ENCODE measurements around the gene SLC22A5. TPM values are rescaled to one million over a fixed set of nuclear protein-coding genes. Genes with fewer than 3 reads are reported as not detected.

SLC22A5 gene
- total and polyA plus RNA-seq, 3 donors from 2014 or later, result 9.5 to 11.9 (median 11.8) TPM

- WGBS, 2 donors, result 46% methylated on average over 8 of the region's 8 CpGs
- no peak overlapping the region for H3K4me3 ChIP-seq
- no peaks in the 10 kb centered on the region for H3K27me3 ChIP-seq
- TF ChIP-seq CTCF (IDR thresholded peaks at IDR 0.05) (no peak), POLR2A (IDR thresholded peaks at IDR 0.05) (no peak)
- DNase-seq, result peak; percentile 26
- intact Hi-C loops (cut with DNase I; ENCODE audit: low total_unique reads), result loop anchor here (5.0 kb wide), 1 partner anchor 109 kb away; no protein-coding TSS in a partner anchor
- no peaks in the 10 kb centered on the region for H3K9me3 ChIP-seq
- H3K36me3 ChIP-seq (ENCODE audit: low read depth, missing control alignments), result no peaks in the 10 kb centered on the region
- H3K4me1 ChIP-seq, result peaks cover 30% of the 10 kb centered on the region
- peak overlapping the region in 1 of 2 donors; percentile 66 for H3K27ac ChIP-seq
Observed at GRCh38 chr5:132388244-132389050, 18.9 kb downstream of the SLC22A5 start.

GRCh38 chr5:132389051-132389331 lies 19.5 kb downstream of the SLC22A5 start:
- H3K36me3 ChIP-seq (ENCODE audit: low read depth, missing control alignments), result no peaks in the 10 kb centered on the region
- intact Hi-C loops (cut with DNase I; ENCODE audit: low total_unique reads), result loop anchor here (5.0 kb wide), 1 partner anchor 108 kb away; no protein-coding TSS in a partner anchor
- no peak overlapping the region for H3K4me3 ChIP-seq
- peaks cover 30% of the 10 kb centered on the region for H3K4me1 ChIP-seq
- WGBS, 2 donors, result 86 to 88% methylated on average over 1 of the region's 1 CpG
- DNase-seq, result no peak
- no peaks in the 10 kb centered on the region for H3K27me3 ChIP-seq
- TF ChIP-seq CTCF (IDR thresholded peaks at IDR 0.05), result no peak
- TF ChIP-seq POLR2A (IDR thresholded peaks at IDR 0.05), result no peak
- H3K27ac ChIP-seq, result peak overlapping the region in 1 of 2 donors; percentile 66
- H3K9me3 ChIP-seq, result no peaks in the 10 kb centered on the region

GRCh38 chr5:132389585-132390286 lies 20.2 kb downstream of the SLC22A5 start:
- no peak for TF ChIP-seq CTCF (IDR thresholded peaks at IDR 0.05)
- TF ChIP-seq POLR2A (IDR thresholded peaks at IDR 0.05), result no peak
- Histone ChIP-seq H3K27ac (no peak overlapping the region), H3K4me3 (no peak overlapping the region), H3K4me1 (peaks cover 30% of the 10 kb centered on the region), H3K9me3 (no peaks in the 10 kb centered on the region), H3K27me3 (no peaks in the 10 kb centered on the region), H3K36me3 (ENCODE audit: low read depth, missing control alignments) (no peaks in the 10 kb centered on the region)
- 93 to 100% methylated on average over 9 to 10 of the region's 10 CpGs for WGBS, 2 donors
- intact Hi-C loops (cut with DNase I; ENCODE audit: low total_unique reads), result loop anchor here (5.0 kb wide), 1 partner anchor 108 kb away; no protein-coding TSS in a partner anchor
- DNase-seq, result no peak

- no peak for DNase-seq
- intact Hi-C loops (cut with DNase I; ENCODE audit: low total_unique reads), result no loop called here
Observed at GRCh38 chr5:132391247-132391646, 21.7 kb downstream of the SLC22A5 start.

More at GRCh38 chr5:132391247-132391646, 21.7 kb downstream of the SLC22A5 start:
- no peak overlapping the region for H3K27ac ChIP-seq
- H3K27me3 ChIP-seq, result no peaks in the 10 kb centered on the region
- H3K9me3 ChIP-seq, result no peaks in the 10 kb centered on the region
- peaks cover 25% of the 10 kb centered on the region for H3K4me1 ChIP-seq
- WGBS, 2 donors, result 85 to 94% methylated on average over 5 of the region's 5 CpGs
- H3K36me3 ChIP-seq (ENCODE audit: low read depth, missing control alignments), result no peaks in the 10 kb centered on the region
- TF ChIP-seq POLR2A (IDR thresholded peaks at IDR 0.05) (no peak), CTCF (IDR thresholded peaks at IDR 0.05) (no peak)
- no peak overlapping the region for H3K4me3 ChIP-seq
